HCT116 (cell line): ENCODE results near the gene FAM193A. TPM values are rescaled to one million over a fixed set of nuclear protein-coding genes. Genes with fewer than 3 reads are reported as not detected.

ENCODE experiments used
- ATAC-seq: fragments of 200-7000 bp; cut with Tn5 transposase; 2 replicates; pipeline ENCODE4 v1.9.1; 2020; ENCODE audit warnings: mild to moderate bottlenecking, moderate library complexity
- BruUV-seq: library from RNA; stranded (reverse); fragments of 400-500 nt; replicated peaks from 2 replicates; lab custom pipeline; 2021; lab: Mats Ljungman, UMichigan
- CTCF ChIA-PET: fragments of 300-600 bp; sonication (Branson Sonifier 250); formaldehyde crosslinking; loops from one replicate; lab custom pipeline; 2021; ENCODE audit warnings: antibody characterized with exemption; lab: Charles Lee
- POLR2A ChIA-PET: fragments of 300-600, 350-600 bp; sonication (Branson Sonifier 250); formaldehyde crosslinking; loops from one replicate; lab custom pipeline; 2021; ENCODE audit warnings: antibody characterized with exemption; lab: Charles Lee
- RAD21 ChIA-PET, 2 experiments: fragments of 300-600 bp; sonication (Branson Sonifier 250); formaldehyde crosslinking; loops; one replicate each; lab custom pipeline; 2023; ENCODE audit warnings: low total read pairs in 2 of 2; ENCODE audit not compliant: uncharacterized antibody in 2 of 2, unreplicated experiment in 2 of 2, low non-redundant PET in 1 of 2; lab: Charles Lee
- DNase-seq: peaks from one replicate; pipeline ENCODE4 v3.0.0-alpha.2; 2010; ENCODE audit warnings: low read depth, low spot score
- H2AFZ ChIP-seq: fragments of 200-600 bp; shearing (Covaris generic), sonication (generic); 2 replicates; pipeline ENCODE4 v1.6.1; 2017; ENCODE audit warnings: low read depth, mixed run types, mixed read lengths, antibody characterized with exemption, low read length; ENCODE audit not compliant: poor library complexity, severe bottlenecking
- H3K27ac ChIP-seq: 2 replicates; pipeline ENCODE4 v1.5.1; 2012; ENCODE audit warnings: low read depth, low read length
- H3K27me3 ChIP-seq: fragments of 200-600 bp; sonication (generic); 2 replicates; pipeline ENCODE4 v1.6.1; 2016; ENCODE audit warnings: mixed run types, low read length, mixed read lengths; ENCODE audit not compliant: insufficient read depth
- H3K36me3 ChIP-seq, 2 experiments: fragments of 200-500 bp in 1 of 2; fragments of 200-600 bp in 1 of 2; sonication (Bioruptor generic) in 1 of 2; sonication (generic) in 1 of 2; 2 replicates each; pipeline versions ENCODE4 v1.5.1 to v1.6.1; 2014 to 2016; ENCODE audit warnings: low read length in 2 of 2, inconsistent platforms in 1 of 2, mixed read lengths in 1 of 2, mixed run types in 1 of 2; ENCODE audit not compliant: insufficient read depth in 2 of 2, control insufficient read depth in 1 of 2
- H3K4me1 ChIP-seq, 2 experiments: fragments of 200-600 bp in 1 of 2; sonication (generic) in 1 of 2; 2 replicates each; pipeline versions ENCODE4 v1.5.1 to v1.6.1; 2012 to 2017; ENCODE audit warnings: low read length in 2 of 2, inconsistent platforms in 1 of 2, mild to moderate bottlenecking in 1 of 2, mixed read lengths in 1 of 2, mixed run types in 1 of 2, moderate library complexity in 1 of 2; ENCODE audit not compliant: insufficient read depth in 2 of 2, control insufficient read depth in 1 of 2
- H3K4me2 ChIP-seq: fragments of 200-600 bp; sonication (generic); 2 replicates; pipeline ENCODE4 v1.6.1; 2017; ENCODE audit warnings: mixed run types, low read length, mixed read lengths
- H3K4me3 ChIP-seq, 2 experiments: fragments of 200-600 bp in 1 of 2; sonication (generic) in 1 of 2; replicated peaks in 1 of 2; 2 replicates each; pipeline ENCODE4 v1.5.1; 2011 to 2016; ENCODE audit warnings: low read length in 2 of 2, control low read depth in 1 of 2, low read depth in 1 of 2, mild to moderate bottlenecking in 1 of 2, mixed read lengths in 1 of 2, mixed run types in 1 of 2
- H3K79me2 ChIP-seq: fragments of 200-600 bp; sonication (generic); 2 replicates; pipeline ENCODE4 v1.6.1; 2017; ENCODE audit warnings: mild to moderate bottlenecking, mixed run types, low read length, moderate library complexity, mixed read lengths; ENCODE audit not compliant: insufficient read depth
- H3K9ac ChIP-seq: fragments of 200-600 bp; sonication (generic); 2 replicates; pipeline ENCODE4 v1.6.1; 2016; ENCODE audit warnings: low read length, mixed read lengths
- H3K9me2 ChIP-seq: fragments of 200-600 bp; sonication (generic), shearing (Covaris generic); 2 replicates; pipeline ENCODE4 v1.6.1; 2017; ENCODE audit warnings: mixed run types, mild to moderate bottlenecking, moderate library complexity; ENCODE audit not compliant: insufficient read depth
- H3K9me3 ChIP-seq, 2 experiments: fragments of 200-500 bp in 1 of 2; fragments of 200-600 bp in 1 of 2; sonication (Bioruptor generic) in 1 of 2; sonication (generic) in 1 of 2; 2 replicates each; pipeline ENCODE4 v1.6.1; 2014 to 2017; ENCODE audit warnings: low read length in 2 of 2, mixed read lengths in 2 of 2, inconsistent platforms in 1 of 2, low read depth in 1 of 2, mild to moderate bottlenecking in 1 of 2, mixed run types in 1 of 2, moderate library complexity in 1 of 2; ENCODE audit not compliant: control insufficient read depth in 1 of 2, insufficient read depth in 1 of 2
- H4K20me1 ChIP-seq: fragments of 200-600 bp; sonication (generic), shearing (Covaris generic); 2 replicates; pipeline ENCODE4 v1.6.1; 2017; ENCODE audit warnings: mixed run types, mild to moderate bottlenecking, moderate library complexity; ENCODE audit not compliant: insufficient read depth
- CEBPB ChIP-seq: IDR thresholded peaks from 2 replicates; pipeline ENCODE4 v1.6.1; 2012; ENCODE audit warnings: low read depth
- CTCF ChIP-seq, 3 experiments: fragments of 200-600 bp in 1 of 3; sonication (generic) in 1 of 3; IDR thresholded peaks in 2 of 3; conservative IDR thresholded peaks in 1 of 3; 2 replicates each; pipeline ENCODE4 v1.5.1; 2012 to 2017; ENCODE audit warnings: low read depth in 2 of 3, low read length in 2 of 3, antibody characterized with exemption in 1 of 3, borderline replicate concordance in 1 of 3, control low read depth in 1 of 3, mild to moderate bottlenecking in 1 of 3, mixed read lengths in 1 of 3, mixed run types in 1 of 3, moderate library complexity in 1 of 3; ENCODE audit not compliant: insufficient read depth in 1 of 3
- POLR2AphosphoS5 ChIP-seq: IDR thresholded peaks from 2 replicates; pipeline ENCODE4 v1.6.1; 2011; ENCODE audit warnings: mild to moderate bottlenecking, low read depth, low read length, moderate library complexity
- SIN3A ChIP-seq: IDR thresholded peaks from 2 replicates; pipeline ENCODE4 v1.6.1; 2012; ENCODE audit warnings: low read depth
- YY1 ChIP-seq: IDR thresholded peaks from 2 replicates; pipeline ENCODE4 v1.6.1; 2011; ENCODE audit warnings: low read length, low read depth, moderate library complexity, mild to moderate bottlenecking; ENCODE audit not compliant: insufficient replicate concordance; ENCODE audit errors: extremely low read depth
- ZFX ChIP-seq: fragments of 450-650 bp; IDR thresholded peaks from 2 replicates; pipeline ENCODE4 v1.6.1; 2017
- intact Hi-C: fragments of 100-400 bp; cut with micrococcal nuclease; formaldehyde crosslinking; loops from 2 replicates; pipeline ENCODE4 v1.10.0; 2022
- total RNA-seq: library from RNA; stranded (reverse); gene quantifications from one replicate; pipeline ENCODE4 v1.2.1, GENCODE V29; 2021; ENCODE audit not compliant: unreplicated experiment

FAM193A gene
- total RNA-seq, 1 experiment from 2014 or later: 15.7 TPM

- H2AFZ ChIP-seq: no peak overlapping the region
- no peaks in the 10 kb centered on the region for H3K36me3 ChIP-seq
- TF ChIP-seq POLR2AphosphoS5: no peak
- H3K9ac ChIP-seq: peak overlapping the region; percentile 82
- peak overlapping the region; percentile 81 to 86 for H3K4me3 ChIP-seq
- no TSS peak for BruUV-seq
- POLR2A ChIA-PET: no interaction called here
- no peak for ATAC-seq
- CTCF ChIA-PET: no interaction called here
- H3K4me1 ChIP-seq: peaks cover 11 to 15% of the 10 kb centered on the region in 2 experiments; a peak in 3 of 4 replicates
- H3K4me2 ChIP-seq: peak overlapping the region; percentile 82
- H4K20me1 ChIP-seq: no peaks in the 10 kb centered on the region
- intact Hi-C loops: no loop called here
- DNase-seq: no peak
- RAD21 ChIA-PET: no interaction called here
- H3K9me2 ChIP-seq: no peaks in the 10 kb centered on the region
- H3K27ac ChIP-seq: peak overlapping the region; percentile 98
- H3K79me2 ChIP-seq: peaks cover 47% of the 10 kb centered on the region
- no peaks in the 10 kb centered on the region for H3K9me3 ChIP-seq
- H3K27me3 ChIP-seq: no peaks in the 10 kb centered on the region
These were observed 218.7 kb downstream of the FAM193A start for GRCh38 chr4:2754848-2755819.

GRCh38 chr4:2755821-2756690 is 219.6 kb downstream of the FAM193A start, which contains the start of gene TNIP2:
Gene TNIP2, minus strand, starts transcription at chr4:2756336. Its CDS starts 47 bp downstream, at chr4:2756289.
- peaks cover 40% of the 10 kb centered on the region for H3K79me2 ChIP-seq
- ATAC-seq (peak; percentile 89), DNase-seq (no peak)
- ChIA-PET CTCF (no interaction called here), RAD21 (no interaction called here), POLR2A (no interaction called here)
- peak within 1 kb of the TSS; percentile 82 for H3K9ac ChIP-seq
- H3K27ac ChIP-seq: peak within 1 kb of the TSS; percentile 98
- H3K4me2 ChIP-seq: peak within 1 kb of the TSS; percentile 82
- no peaks in the 10 kb centered on the region for H3K9me2 ChIP-seq
- no peaks in the 10 kb centered on the region for H3K27me3 ChIP-seq
- H4K20me1 ChIP-seq: no peaks in the 10 kb centered on the region
- peak within 1 kb of the TSS; percentile 81 to 86 for H3K4me3 ChIP-seq
- TF ChIP-seq CEBPB (no peak), ZFX (peak; percentile 92; the same call in 1 of the 2 replicates), POLR2AphosphoS5 (peak; percentile 82), CTCF (IDR thresholded peaks at IDR 0.05 in 2 of 3, conservative IDR thresholded peaks at IDR 0.05 in 1 of 3; ENCODE audit: borderline replicate concordance in 1 of 3, insufficient read depth in 1 of 3, low read depth in 2 of 3, low read length in 2 of 3) (peak in 2 of 3 experiments; percentile 7 to 45; a peak in 2 of 6 replicates), SIN3A (no peak), YY1 (peak; percentile 3)
- peaks cover 17 to 22% of the 10 kb centered on the region in 2 experiments; a peak in 3 of 4 replicates for H3K4me1 ChIP-seq
- H3K9me3 ChIP-seq: no peaks in the 10 kb centered on the region
- no peaks in the 10 kb centered on the region for H3K36me3 ChIP-seq
- H2AFZ ChIP-seq: no peak within 1 kb of the TSS
- no TSS peak for BruUV-seq
- intact Hi-C loops: no loop called here
